ENCODE data around the gene PRDM16. TPM values are rescaled to one million over a fixed set of nuclear protein-coding genes. Genes with fewer than 3 reads are reported as not detected.

The PRDM16 gene
- total RNA-seq, 1 donor from 2014 or later: 0.43 TPM

DNA sequence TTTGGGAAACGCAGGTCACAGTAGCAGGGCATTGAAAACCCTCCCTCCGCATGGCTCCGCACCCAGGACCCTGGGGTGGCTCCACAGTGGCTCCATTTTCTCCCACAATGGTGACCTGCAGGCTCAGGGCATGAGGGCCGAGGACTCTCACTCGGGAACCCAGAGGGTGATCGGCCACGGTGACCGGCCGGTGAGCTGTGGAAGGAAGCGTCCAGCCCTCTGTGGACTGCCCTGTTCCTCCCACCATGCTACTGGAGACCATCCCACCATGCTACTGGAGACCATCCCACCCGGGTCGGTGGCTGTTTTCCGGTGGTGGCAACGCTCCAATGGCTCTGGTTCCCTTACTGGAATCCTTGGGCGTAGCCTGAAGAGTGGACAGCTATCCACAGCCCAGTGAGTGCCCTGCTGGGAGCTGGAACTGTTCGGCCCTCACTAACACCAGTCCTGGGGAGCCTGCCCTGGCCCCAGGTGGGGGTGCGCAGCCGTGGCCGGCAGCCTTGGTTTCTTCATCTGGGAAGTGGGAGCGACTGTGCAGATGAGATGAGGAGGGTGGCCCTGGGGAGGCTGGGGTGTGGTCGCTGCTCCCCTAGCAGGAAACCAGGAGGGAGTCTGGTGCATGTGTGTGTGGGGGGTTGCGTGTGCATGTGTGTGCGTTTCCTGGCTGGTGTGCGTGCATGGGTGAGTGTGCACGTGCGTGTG lies 59.6 kb downstream of the PRDM16 start:
- H3K9me3 ChIP-seq (ENCODE audit: insufficient read depth, low read depth, low read length): no peaks in the 10 kb centered on the region
- H3K79me2 ChIP-seq (ENCODE audit: insufficient read depth, low read length): peaks cover 34% of the 10 kb centered on the region
- DNase-seq (ENCODE audit: low read depth): no peak
- peaks cover 13% of the 10 kb centered on the region for H3K4me1 ChIP-seq (ENCODE audit: insufficient read depth, low read length)
- no peak overlapping the region for H3K4me3 Mint-ChIP-seq (ENCODE audit: unreplicated experiment)
- H3K27ac Mint-ChIP-seq (ENCODE audit: unreplicated experiment): no peak overlapping the region
- H3K27ac ChIP-seq (ENCODE audit: low read depth, low read length): no peak overlapping the region
- peaks cover under 1% of the 10 kb centered on the region for H3K36me3 Mint-ChIP-seq (ENCODE audit: low read depth, unreplicated experiment)
- H3K36me3 ChIP-seq (ENCODE audit: insufficient read depth, low read length): no peaks in the 10 kb centered on the region
- H3K4me1 Mint-ChIP-seq (ENCODE audit: low read depth, unreplicated experiment): peaks cover under 1% of the 10 kb centered on the region
- H3K27me3 ChIP-seq (ENCODE audit: insufficient read depth, low read length): no peaks in the 10 kb centered on the region
- H3K4me3 ChIP-seq (ENCODE audit: insufficient read depth, low read depth, low read length): no peak overlapping the region
- H4K20me1 ChIP-seq (ENCODE audit: insufficient read depth, low read length): peaks cover 52% of the 10 kb centered on the region
- FAIRE-seq: no peak
- H3K27me3 Mint-ChIP-seq (ENCODE audit: low read depth, unreplicated experiment): peaks cover 40% of the 10 kb centered on the region
- no peak overlapping the region for H2AFZ ChIP-seq (ENCODE audit: low read depth, low read length)
- H3K4me2 ChIP-seq (ENCODE audit: low read length): no peak overlapping the region
- no peak for TF ChIP-seq EZH2 (IDR thresholded peaks at IDR 0.05; ENCODE audit: insufficient read depth, low read length)
- TF ChIP-seq, protein P1, sequence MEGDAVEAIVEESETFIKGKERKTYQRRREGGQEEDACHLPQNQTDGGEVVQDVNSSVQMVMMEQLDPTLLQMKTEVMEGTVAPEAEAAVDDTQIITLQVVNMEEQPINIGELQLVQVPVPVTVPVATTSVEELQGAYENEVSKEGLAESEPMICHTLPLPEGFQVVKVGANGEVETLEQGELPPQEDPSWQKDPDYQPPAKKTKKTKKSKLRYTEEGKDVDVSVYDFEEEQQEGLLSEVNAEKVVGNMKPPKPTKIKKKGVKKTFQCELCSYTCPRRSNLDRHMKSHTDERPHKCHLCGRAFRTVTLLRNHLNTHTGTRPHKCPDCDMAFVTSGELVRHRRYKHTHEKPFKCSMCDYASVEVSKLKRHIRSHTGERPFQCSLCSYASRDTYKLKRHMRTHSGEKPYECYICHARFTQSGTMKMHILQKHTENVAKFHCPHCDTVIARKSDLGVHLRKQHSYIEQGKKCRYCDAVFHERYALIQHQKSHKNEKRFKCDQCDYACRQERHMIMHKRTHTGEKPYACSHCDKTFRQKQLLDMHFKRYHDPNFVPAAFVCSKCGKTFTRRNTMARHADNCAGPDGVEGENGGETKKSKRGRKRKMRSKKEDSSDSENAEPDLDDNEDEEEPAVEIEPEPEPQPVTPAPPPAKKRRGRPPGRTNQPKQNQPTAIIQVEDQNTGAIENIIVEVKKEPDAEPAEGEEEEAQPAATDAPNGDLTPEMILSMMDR (IDR thresholded peaks at IDR 0.05; ENCODE audit: insufficient read depth, low read depth, low read length): no peak
- H3K9ac ChIP-seq (ENCODE audit: low read length): no peak overlapping the region
- no peaks in the 10 kb centered on the region for H3K9me3 Mint-ChIP-seq (ENCODE audit: unreplicated experiment)

DNA sequence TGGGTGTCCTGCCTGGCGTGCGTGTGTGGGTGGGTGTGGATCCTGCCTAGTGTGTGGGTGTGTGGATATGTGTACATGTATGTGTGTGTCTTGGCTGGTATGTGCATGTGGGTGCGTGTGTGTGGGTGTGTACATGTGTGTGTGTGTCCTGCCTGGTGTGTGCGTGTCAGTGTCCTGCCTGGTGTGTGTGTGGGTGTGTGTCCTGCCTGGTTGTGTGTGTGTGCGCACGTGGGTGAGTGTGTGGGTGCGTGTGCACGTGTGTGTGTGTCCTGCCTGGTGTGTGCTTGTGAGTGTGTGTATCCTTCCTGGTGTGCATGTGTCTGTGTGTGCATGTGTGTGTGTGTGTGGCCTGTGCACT lies 60.1 kb downstream of the PRDM16 start:
- Histone ChIP-seq H3K27me3 (ENCODE audit: insufficient read depth, low read length) (no peaks in the 10 kb centered on the region), H3K27ac (ENCODE audit: low read depth, low read length) (no peak overlapping the region), H2AFZ (ENCODE audit: low read depth, low read length) (no peak overlapping the region), H3K79me2 (ENCODE audit: insufficient read depth, low read length) (peaks cover 34% of the 10 kb centered on the region), H4K20me1 (ENCODE audit: insufficient read depth, low read length) (peaks cover 50% of the 10 kb centered on the region), H3K9me3 (ENCODE audit: insufficient read depth, low read depth, low read length) (no peaks in the 10 kb centered on the region), H3K4me3 (ENCODE audit: insufficient read depth, low read depth, low read length) (no peak overlapping the region), H3K4me1 (ENCODE audit: insufficient read depth, low read length) (peaks cover 18% of the 10 kb centered on the region), H3K36me3 (ENCODE audit: insufficient read depth, low read length) (no peaks in the 10 kb centered on the region), H3K9ac (ENCODE audit: low read length) (no peak overlapping the region), H3K4me2 (ENCODE audit: low read length) (no peak overlapping the region)
- H3K9me3 Mint-ChIP-seq (ENCODE audit: unreplicated experiment): no peaks in the 10 kb centered on the region
- TF ChIP-seq EZH2 (IDR thresholded peaks at IDR 0.05; ENCODE audit: insufficient read depth, low read length): no peak
- TF ChIP-seq, protein P1 (IDR thresholded peaks at IDR 0.05; ENCODE audit: insufficient read depth, low read depth, low read length): no peak
- H3K36me3 Mint-ChIP-seq (ENCODE audit: low read depth, unreplicated experiment): peaks cover 3% of the 10 kb centered on the region
- peaks cover 43% of the 10 kb centered on the region for H3K27me3 Mint-ChIP-seq (ENCODE audit: low read depth, unreplicated experiment)
- H3K4me1 Mint-ChIP-seq (ENCODE audit: low read depth, unreplicated experiment): peaks cover 3% of the 10 kb centered on the region
- no peak overlapping the region for H3K4me3 Mint-ChIP-seq (ENCODE audit: unreplicated experiment)
- DNase-seq (ENCODE audit: low read depth) (no peak), FAIRE-seq (no peak)
- no peak overlapping the region for H3K27ac Mint-ChIP-seq (ENCODE audit: unreplicated experiment)

DNA sequence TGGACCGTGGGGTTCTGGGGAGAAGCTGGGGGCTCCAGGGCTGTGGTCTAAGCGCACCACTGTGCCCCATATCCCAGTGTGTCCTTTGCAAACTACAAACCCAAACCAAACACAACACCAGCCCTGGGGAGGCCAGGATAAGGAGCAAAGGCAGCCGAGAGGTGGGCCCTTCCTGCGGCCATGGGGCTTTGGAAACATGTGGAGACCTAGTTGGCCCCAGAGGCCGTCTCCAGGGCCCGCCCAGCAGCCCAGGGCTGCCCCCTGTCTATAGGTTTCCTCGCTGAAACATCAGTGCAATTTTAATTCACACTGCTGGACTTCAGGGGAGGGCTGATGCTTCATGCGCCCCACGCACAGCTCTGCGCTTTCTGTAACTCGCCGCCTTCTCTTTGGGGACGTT lies 61.3 kb downstream of the PRDM16 start:
- H4K20me1 ChIP-seq (ENCODE audit: insufficient read depth, low read length): peaks cover 42% of the 10 kb centered on the region
- Mint-ChIP-seq H3K36me3 (ENCODE audit: low read depth, unreplicated experiment) (peaks cover 3% of the 10 kb centered on the region), H3K4me1 (ENCODE audit: low read depth, unreplicated experiment) (peaks cover 3% of the 10 kb centered on the region), H3K4me3 (ENCODE audit: unreplicated experiment) (no peak overlapping the region), H3K9me3 (ENCODE audit: unreplicated experiment) (no peaks in the 10 kb centered on the region), H3K27me3 (ENCODE audit: low read depth, unreplicated experiment) (peaks cover 40% of the 10 kb centered on the region), H3K27ac (ENCODE audit: unreplicated experiment) (no peak overlapping the region)
- no peak overlapping the region for H3K27ac ChIP-seq (ENCODE audit: low read depth, low read length)
- H3K4me2 ChIP-seq (ENCODE audit: low read length): no peak overlapping the region
- no peaks in the 10 kb centered on the region for H3K27me3 ChIP-seq (ENCODE audit: insufficient read depth, low read length)
- no peak for FAIRE-seq
- no peak overlapping the region for H3K4me3 ChIP-seq (ENCODE audit: insufficient read depth, low read depth, low read length)
- H2AFZ ChIP-seq (ENCODE audit: low read depth, low read length): no peak overlapping the region
- H3K79me2 ChIP-seq (ENCODE audit: insufficient read depth, low read length): peaks cover 26% of the 10 kb centered on the region
- no peak for TF ChIP-seq EZH2 (IDR thresholded peaks at IDR 0.05; ENCODE audit: insufficient read depth, low read length)
- TF ChIP-seq, protein P1 (IDR thresholded peaks at IDR 0.05; ENCODE audit: insufficient read depth, low read depth, low read length): no peak
- H3K36me3 ChIP-seq (ENCODE audit: insufficient read depth, low read length): no peaks in the 10 kb centered on the region
- H3K9ac ChIP-seq (ENCODE audit: low read length): no peak overlapping the region
- no peak for DNase-seq (ENCODE audit: low read depth)
- peaks cover 15% of the 10 kb centered on the region for H3K4me1 ChIP-seq (ENCODE audit: insufficient read depth, low read length)
- H3K9me3 ChIP-seq (ENCODE audit: insufficient read depth, low read depth, low read length): no peaks in the 10 kb centered on the region

Measured in astrocyte (in vitro differentiated cells and primary cell).